LNCAP (cell line): Measurements from ENCODE around the gene SEMA6A.

Experiments
- TF ChIP-seq, protein P1 (sequence below): fragments of 450-650 bp; IDR thresholded peaks from 2 replicates; pipeline ENCODE4 v1.5.1; 2017; ENCODE audit warnings: mild to moderate bottlenecking

SEMA6A gene

DNA sequence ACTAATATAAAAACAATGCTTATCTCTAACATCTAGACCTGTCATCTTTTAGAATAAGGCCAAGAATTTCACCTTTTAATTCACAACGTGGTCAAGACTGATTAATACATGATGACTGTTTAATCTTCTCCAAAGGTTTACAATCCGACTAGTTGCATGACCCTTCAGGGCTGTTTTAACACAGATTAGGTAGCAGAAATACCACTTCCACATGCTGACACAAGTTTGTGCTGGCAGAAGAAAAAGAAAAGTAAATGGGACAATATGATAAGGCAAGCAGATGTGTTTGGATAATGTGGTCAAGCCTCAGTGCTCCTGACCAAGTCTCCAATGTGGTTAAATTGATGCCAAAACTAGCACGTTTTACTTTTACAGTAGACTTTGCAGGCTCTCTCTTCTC lies 31.1 kb downstream of the SEMA6A start:
- TF ChIP-seq, protein P1, sequence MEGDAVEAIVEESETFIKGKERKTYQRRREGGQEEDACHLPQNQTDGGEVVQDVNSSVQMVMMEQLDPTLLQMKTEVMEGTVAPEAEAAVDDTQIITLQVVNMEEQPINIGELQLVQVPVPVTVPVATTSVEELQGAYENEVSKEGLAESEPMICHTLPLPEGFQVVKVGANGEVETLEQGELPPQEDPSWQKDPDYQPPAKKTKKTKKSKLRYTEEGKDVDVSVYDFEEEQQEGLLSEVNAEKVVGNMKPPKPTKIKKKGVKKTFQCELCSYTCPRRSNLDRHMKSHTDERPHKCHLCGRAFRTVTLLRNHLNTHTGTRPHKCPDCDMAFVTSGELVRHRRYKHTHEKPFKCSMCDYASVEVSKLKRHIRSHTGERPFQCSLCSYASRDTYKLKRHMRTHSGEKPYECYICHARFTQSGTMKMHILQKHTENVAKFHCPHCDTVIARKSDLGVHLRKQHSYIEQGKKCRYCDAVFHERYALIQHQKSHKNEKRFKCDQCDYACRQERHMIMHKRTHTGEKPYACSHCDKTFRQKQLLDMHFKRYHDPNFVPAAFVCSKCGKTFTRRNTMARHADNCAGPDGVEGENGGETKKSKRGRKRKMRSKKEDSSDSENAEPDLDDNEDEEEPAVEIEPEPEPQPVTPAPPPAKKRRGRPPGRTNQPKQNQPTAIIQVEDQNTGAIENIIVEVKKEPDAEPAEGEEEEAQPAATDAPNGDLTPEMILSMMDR = no peak

DNA sequence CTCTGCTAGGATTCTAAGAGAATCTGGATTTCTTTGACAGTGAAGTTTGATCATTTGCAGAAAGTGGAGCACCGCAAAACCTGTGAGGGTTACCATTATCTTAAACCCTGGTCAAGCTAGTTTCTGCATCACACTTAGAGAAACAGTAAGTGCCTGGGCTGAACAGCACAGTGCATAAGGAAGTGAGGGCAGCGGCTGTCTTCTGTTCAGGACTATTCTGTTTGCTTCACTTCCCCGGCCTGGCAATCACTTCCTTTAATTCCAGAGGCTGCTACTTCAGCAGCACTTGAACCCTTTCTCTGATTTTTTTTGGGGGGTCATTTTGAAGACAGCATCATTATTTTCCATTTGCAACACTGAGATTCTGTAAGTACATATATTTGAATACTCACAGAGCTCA lies 32.0 kb downstream of the SEMA6A start:
- TF ChIP-seq, protein P1 = no peak

DNA sequence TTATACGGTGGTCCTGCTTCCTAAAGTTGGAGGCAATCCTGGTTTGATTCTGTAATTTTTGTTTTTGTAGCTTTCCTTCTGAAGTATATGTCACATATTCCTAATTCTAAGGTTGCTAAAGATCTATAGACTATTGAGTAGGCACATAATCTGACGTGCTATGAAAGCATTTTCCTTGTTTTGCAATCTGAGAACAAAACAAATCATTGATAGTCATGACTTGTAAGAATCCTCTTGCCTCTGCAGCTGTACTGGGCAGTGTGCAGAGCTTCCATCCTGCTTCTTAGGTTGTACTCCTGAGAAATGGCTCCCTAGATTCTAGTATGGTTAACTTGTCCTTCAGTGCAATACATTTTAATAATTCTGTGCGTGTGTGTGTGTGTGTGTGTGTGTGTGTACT lies 35.4 kb downstream of the SEMA6A start:
- TF ChIP-seq, protein P1 = no peak

DNA sequence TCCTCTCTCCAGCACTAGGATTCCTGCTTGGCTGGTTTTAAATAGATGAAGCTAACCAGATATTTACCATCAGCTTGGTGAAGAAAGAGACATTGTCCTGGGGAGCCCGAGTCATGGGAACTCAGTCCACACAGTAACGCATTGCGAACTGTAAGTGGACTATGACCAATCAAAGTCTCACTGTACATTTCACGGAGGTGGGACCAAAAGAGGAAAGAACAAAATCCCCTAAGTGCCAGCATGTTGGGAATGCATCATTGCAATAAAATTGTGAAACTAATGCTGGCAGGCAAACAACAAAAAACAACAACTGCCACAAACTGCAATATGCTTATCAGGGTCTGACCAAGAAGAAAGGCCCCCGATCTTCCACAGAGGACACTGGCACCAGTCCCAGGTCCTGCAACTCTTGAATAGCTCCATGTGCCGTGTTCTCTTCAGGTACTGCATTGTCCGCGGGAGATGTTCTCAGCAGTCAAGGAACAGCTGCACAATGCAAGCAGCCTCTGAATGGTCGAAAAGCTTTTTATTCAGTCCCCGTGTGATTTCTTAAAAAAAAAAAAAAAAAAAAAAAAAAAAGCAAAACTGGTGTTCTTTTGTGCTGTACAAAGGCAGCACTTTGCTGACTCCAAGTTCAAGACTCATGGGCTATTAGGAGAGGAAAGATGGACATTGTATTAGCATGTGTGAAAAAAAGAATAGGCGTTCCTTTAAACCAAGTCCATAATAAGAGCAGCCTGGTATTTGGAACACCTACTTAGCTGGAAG lies 38.1 kb downstream of the SEMA6A start:
- TF ChIP-seq, protein P1 = no peak

DNA sequence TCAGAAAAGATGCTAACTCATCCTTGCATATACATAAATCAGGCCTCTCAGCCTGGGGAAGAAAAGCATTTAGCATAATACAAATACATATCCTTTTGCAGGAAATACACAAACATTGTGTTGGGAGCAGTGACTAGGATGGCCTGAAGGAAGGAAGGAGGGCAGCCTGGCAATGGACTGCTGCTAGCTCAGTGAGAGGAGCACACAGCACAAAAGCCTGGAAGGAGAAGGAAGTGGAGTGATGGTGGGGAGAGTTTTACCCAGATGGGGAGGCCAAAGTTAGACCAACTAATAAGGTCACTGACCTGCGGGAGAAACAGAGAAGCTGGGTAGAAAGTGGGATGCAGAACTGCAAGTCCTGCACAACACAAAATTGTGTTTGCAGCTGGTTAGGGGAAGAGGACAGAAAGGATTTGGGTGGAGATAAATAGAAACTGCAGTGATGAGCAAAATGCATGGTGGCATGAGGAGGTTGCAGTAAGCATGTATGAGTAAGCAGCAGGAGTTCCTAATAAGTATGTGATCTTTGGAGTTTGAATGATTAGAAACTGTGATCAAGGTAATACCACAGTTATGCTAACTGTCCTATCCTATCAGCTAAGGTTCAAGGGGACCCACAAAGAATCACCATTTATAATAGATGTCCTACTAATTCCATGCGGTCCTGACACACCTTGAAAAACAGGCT lies 39.5 kb downstream of the SEMA6A start:
- TF ChIP-seq, protein P1 = no peak

DNA sequence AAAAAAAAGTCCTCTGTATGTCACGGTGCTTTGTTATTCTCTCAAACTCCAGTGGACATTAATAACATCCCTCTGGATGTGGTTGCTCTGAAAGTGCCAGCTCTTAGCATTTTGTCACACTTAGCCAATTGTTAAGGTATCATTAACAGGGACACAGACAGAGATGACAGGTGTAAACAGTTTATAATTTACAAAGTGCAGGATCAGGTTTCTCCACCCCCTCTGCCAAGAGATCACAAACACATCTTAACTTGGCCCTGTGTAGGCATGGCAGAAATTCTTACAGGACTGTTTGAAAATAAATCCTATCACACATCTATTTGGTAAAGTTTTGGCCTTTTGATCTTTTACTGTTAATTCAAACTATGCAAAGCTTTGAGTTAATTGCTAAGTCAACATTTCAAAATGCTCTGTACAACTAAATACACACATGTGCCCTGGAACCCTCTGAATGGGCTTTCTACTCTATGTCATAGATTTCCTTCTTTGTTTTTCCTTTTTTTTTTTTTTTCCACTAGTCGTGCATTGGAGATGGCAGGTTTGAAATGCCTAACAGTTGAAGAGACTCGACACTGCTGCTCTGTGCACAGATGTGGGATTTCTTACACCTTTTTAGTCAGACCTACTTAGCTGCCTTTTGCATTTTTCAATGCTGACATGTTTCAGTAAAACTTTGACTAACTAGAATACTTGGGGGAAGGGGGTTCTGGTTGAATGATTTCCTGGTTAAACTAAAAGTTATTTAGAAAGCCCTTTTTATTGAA lies 41.7 kb downstream of the SEMA6A start:
- TF ChIP-seq, protein P1 = no peak

DNA sequence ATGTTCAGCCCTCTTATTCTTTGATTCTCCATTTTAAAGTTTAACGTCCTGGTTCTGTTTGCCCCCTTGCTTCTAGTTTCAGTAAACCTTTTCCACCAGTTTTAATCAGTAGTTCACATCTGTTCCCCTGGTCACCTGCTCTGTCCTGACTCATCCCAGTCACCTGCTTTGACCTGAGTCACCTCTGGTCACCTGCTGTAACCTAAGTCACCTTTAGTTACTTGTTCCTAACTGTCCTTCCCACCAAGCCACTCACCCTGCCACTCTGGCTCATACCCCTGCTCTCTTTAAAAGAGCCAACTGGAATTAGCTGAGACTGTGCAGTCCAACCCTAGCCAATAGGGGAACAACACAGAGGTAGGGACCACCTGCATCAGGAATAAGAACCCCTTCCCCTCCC lies 43.0 kb downstream of the SEMA6A start:
- TF ChIP-seq, protein P1 = no peak
